ENCODE data around the gene PPM1L. TPM values are rescaled to one million over a fixed set of nuclear protein-coding genes. Genes with fewer than 3 reads are reported as not detected.

The PPM1L gene
- total RNA-seq, 2 donors from 2014 or later, result 13.3 to 25.3 TPM

GRCh38 chr3:160792540-160792939, 36.5 kb downstream of the PPM1L start:
- ATAC-seq (ENCODE audit: insufficient number of reproducible peaks, low FRiP score, low read depth), result no peak
- DNase-seq (ENCODE audit: low spot score), result no peak
- no peak for TF ChIP-seq CTCF (IDR thresholded peaks at IDR 0.05)
- Histone ChIP-seq H3K27ac (no peak overlapping the region), H3K36me3 (no peaks in the 10 kb centered on the region), H3K4me1 (ENCODE audit: control insufficient read depth in 1 of 2, low read depth in 2 of 2) (no peaks in the 10 kb centered on the region), H3K9me3 (peaks cover 6% of the 10 kb centered on the region), H3K27me3 (replicated peaks; ENCODE audit: insufficient read depth) (no peaks in the 10 kb centered on the region), H3K4me3 (no peak overlapping the region)

- Histone ChIP-seq H3K4me3 (no peak overlapping the region), H3K36me3 (no peaks in the 10 kb centered on the region), H3K27ac (no peak overlapping the region), H3K4me1 (ENCODE audit: control insufficient read depth in 1 of 2, low read depth in 2 of 2) (no peaks in the 10 kb centered on the region), H3K9me3 (no peaks in the 10 kb centered on the region), H3K27me3 (replicated peaks; ENCODE audit: insufficient read depth) (no peaks in the 10 kb centered on the region)
- DNase-seq (ENCODE audit: low spot score) (no peak), ATAC-seq (ENCODE audit: insufficient number of reproducible peaks, low FRiP score, low read depth) (no peak)
- no peak for TF ChIP-seq CTCF (IDR thresholded peaks at IDR 0.05)
These were observed 37.8 kb downstream of the PPM1L start for GRCh38 chr3:160793722-160794252.

GRCh38 chr3:160796089-160796812, 40.2 kb downstream of the PPM1L start:
- Histone ChIP-seq H3K4me1 (ENCODE audit: control insufficient read depth in 1 of 2, low read depth in 2 of 2) (peaks cover 3 to 7% of the 10 kb centered on the region in 2 donors), H3K9me3 (no peaks in the 10 kb centered on the region), H3K36me3 (no peaks in the 10 kb centered on the region), H3K27ac (no peak overlapping the region), H3K4me3 (no peak overlapping the region), H3K27me3 (replicated peaks; ENCODE audit: insufficient read depth) (no peaks in the 10 kb centered on the region)
- DNase-seq (ENCODE audit: low spot score), result no peak
- no peak for TF ChIP-seq CTCF (IDR thresholded peaks at IDR 0.05)
- ATAC-seq (ENCODE audit: insufficient number of reproducible peaks, low FRiP score, low read depth), result no peak

GRCh38 chr3:160796813-160797164, 40.8 kb downstream of the PPM1L start:
- H3K36me3 ChIP-seq, result no peaks in the 10 kb centered on the region
- ATAC-seq (ENCODE audit: insufficient number of reproducible peaks, low FRiP score, low read depth), result no peak
- no peak overlapping the region for H3K4me3 ChIP-seq
- H3K27me3 ChIP-seq (replicated peaks; ENCODE audit: insufficient read depth), result no peaks in the 10 kb centered on the region
- no peak for DNase-seq (ENCODE audit: low spot score)
- peaks cover 3 to 13% of the 10 kb centered on the region in 2 donors for H3K4me1 ChIP-seq (ENCODE audit: control insufficient read depth in 1 of 2, low read depth in 2 of 2)
- H3K9me3 ChIP-seq, result no peaks in the 10 kb centered on the region
- no peak for TF ChIP-seq CTCF (IDR thresholded peaks at IDR 0.05)
- no peak overlapping the region for H3K27ac ChIP-seq

GRCh38 chr3:160797356-160797755, 41.3 kb downstream of the PPM1L start:
- ATAC-seq (ENCODE audit: insufficient number of reproducible peaks, low FRiP score, low read depth) (no peak), DNase-seq (ENCODE audit: low spot score) (no peak)
- H3K27ac ChIP-seq, result no peak overlapping the region
- H3K36me3 ChIP-seq, result no peaks in the 10 kb centered on the region
- no peak for TF ChIP-seq CTCF (IDR thresholded peaks at IDR 0.05)
- H3K27me3 ChIP-seq (replicated peaks; ENCODE audit: insufficient read depth), result no peaks in the 10 kb centered on the region
- H3K4me3 ChIP-seq, result no peak overlapping the region
- no peaks in the 10 kb centered on the region for H3K9me3 ChIP-seq
- peaks cover 3 to 18% of the 10 kb centered on the region in 2 donors for H3K4me1 ChIP-seq (ENCODE audit: control insufficient read depth in 1 of 2, low read depth in 2 of 2)

Measured in thoracic aorta (tissue), 2 donors.